Esophagus muscularis mucosa (tissue), 4 donors: ENCODE data around the gene RMDN2. TPM values are rescaled to one million over a fixed set of nuclear protein-coding genes. Genes with fewer than 3 reads are reported as not detected.
A peak's percentile ranks its signal among the peaks of the same experiment; 100 is the strongest.

Source experiments
- DNase-seq: peaks from one replicate; pipeline ENCODE4 v3.0.0-alpha.2; 2017; ENCODE audit errors: extremely low spot score
- H3K27ac ChIP-seq, 4 donors: fragments of 200-600 bp; sonication (generic); replicated peaks in 1 of 4; 1 replicate in 3 of 4; 2 replicates in 1 of 4; pipeline ENCODE4 v1.5.1; 2016 to 2019; ENCODE audit warnings: mild to moderate bottlenecking in 1 of 4
- H3K27me3 ChIP-seq, 4 donors: fragments of 200-600 bp; sonication (generic); one replicate each; pipeline versions ENCODE4 v1.5.1 to v1.6.0; 2016 to 2019
- H3K36me3 ChIP-seq, 4 donors: fragments of 200-600 bp; sonication (generic); one replicate each; pipeline ENCODE4 v1.5.1; 2016 to 2019
- H3K4me1 ChIP-seq, 4 donors: fragments of 200-600 bp; sonication (generic); one replicate each; pipeline ENCODE4 v1.5.1; 2016 to 2019
- H3K4me3 ChIP-seq, 4 donors: fragments of 200-600 bp; sonication (generic); 1 replicate in 2 of 4; 2 replicates in 2 of 4; pipeline ENCODE4 v1.5.1; 2016 to 2019; ENCODE audit warnings: mild to moderate bottlenecking in 4 of 4, moderate library complexity in 1 of 4
- H3K9me3 ChIP-seq, 4 donors: fragments of 200-600 bp; sonication (generic); 1 replicate in 3 of 4; 2 replicates in 1 of 4; pipeline ENCODE4 v1.5.1; 2016 to 2019
- CTCF ChIP-seq, 3 experiments: fragments of 200-600 bp in 2 of 3; fragments of 450-650 bp in 1 of 3; sonication (generic) in 2 of 3; IDR thresholded peaks; one replicate each; pipeline ENCODE4 v1.5.1; 2017 to 2019; ENCODE audit warnings: antibody characterized with exemption in 3 of 3, mild to moderate bottlenecking in 2 of 3, moderate library complexity in 1 of 3
- EP300 ChIP-seq: sonication (generic); formaldehyde crosslinking; IDR thresholded peaks from one replicate; pipeline ENCODE4 v1.6.1; 2017; ENCODE audit warnings: antibody characterized with exemption
- POLR2A ChIP-seq: fragments of 450-650 bp; IDR thresholded peaks from one replicate; pipeline ENCODE4 v1.6.1; 2017; ENCODE audit warnings: antibody characterized with exemption, moderate library complexity, mild to moderate bottlenecking, low read depth
- POLR2AphosphoS5 ChIP-seq, 2 donors: sonication (generic); formaldehyde crosslinking; IDR thresholded peaks; one replicate each; pipeline ENCODE4 v1.6.1; 2017; ENCODE audit warnings: antibody characterized with exemption in 2 of 2
- WGBS: methylation state at CpG from one replicate; pipeline ENCODE4 v1.1.5; 2018; 5-methylcytosine and 5-hydroxymethylcytosine counted together
- intact Hi-C: fragments of 100-400 bp; cut with DNase I; formaldehyde crosslinking; loops from one replicate; pipeline ENCODE4 v1.15.1; 2023
- total RNA-seq, 4 donors: library from RNA; depleted of rRNA; stranded (reverse); fragments of >200 nt; gene quantifications; one replicate each; pipeline versions ENCODE4 v1.1.0 to v1.2.1, GENCODE V29; 2016

Gene RMDN2
- total RNA-seq, 4 donors from 2014 or later, result 11.0 to 22.8 (median 13.2) TPM

- Histone ChIP-seq H3K36me3 (no peaks in the 10 kb centered on the region), H3K27me3 (no peaks in the 10 kb centered on the region), H3K4me1 (peaks cover 0 to 21% (median 18%) of the 10 kb centered on the region in 4 donors), H3K9me3 (no peaks in the 10 kb centered on the region), H3K27ac (peak overlapping the region in 2 of 4 donors; percentile 26 to 34), H3K4me3 (no peak overlapping the region)
- WGBS, result 70% methylated on average over 4 of the region's 4 CpGs
- no peak for DNase-seq
- intact Hi-C loops, result no loop called here
- TF ChIP-seq POLR2AphosphoS5 (IDR thresholded peaks at IDR 0.05), result no peak
- no peak for TF ChIP-seq CTCF (IDR thresholded peaks at IDR 0.05)
- no peak for TF ChIP-seq POLR2A
- no peak for TF ChIP-seq EP300
These were observed 13.7 kb upstream of the RMDN2 start for GRCh38 chr2:37911296-37911873.

GRCh38 chr2:37912056-37912455 is 13.0 kb upstream of the RMDN2 start:
- no peak for DNase-seq
- Histone ChIP-seq H3K36me3 (no peaks in the 10 kb centered on the region), H3K4me1 (peaks cover 3 to 28% (median 23%) of the 10 kb centered on the region in 4 donors), H3K9me3 (no peaks in the 10 kb centered on the region), H3K27me3 (no peaks in the 10 kb centered on the region), H3K27ac (peak overlapping the region in 2 of 4 donors; percentile 26 to 34), H3K4me3 (no peak overlapping the region)
- TF ChIP-seq CTCF (IDR thresholded peaks at IDR 0.05), result no peak
- TF ChIP-seq POLR2A, result no peak
- peak in 1 of 2 donors; percentile 41 for TF ChIP-seq POLR2AphosphoS5 (IDR thresholded peaks at IDR 0.05)
- intact Hi-C loops, result no loop called here
- WGBS, result 74% methylated on average over 1 of the region's 1 CpG

- Histone ChIP-seq H3K36me3 (no peaks in the 10 kb centered on the region), H3K4me3 (no peak overlapping the region), H3K9me3 (no peaks in the 10 kb centered on the region), H3K4me1 (peaks cover 8 to 34% (median 29%) of the 10 kb centered on the region in 4 donors), H3K27me3 (no peaks in the 10 kb centered on the region), H3K27ac (no peak overlapping the region)
- no peak for DNase-seq
- TF ChIP-seq EP300 (no peak), POLR2A (no peak), POLR2AphosphoS5 (IDR thresholded peaks at IDR 0.05) (no peak), CTCF (IDR thresholded peaks at IDR 0.05) (no peak)
- intact Hi-C loops, result no loop called here
- WGBS, result 98% methylated on average over 2 of the region's 2 CpGs
These were observed 12.5 kb upstream of the RMDN2 start for GRCh38 chr2:37912616-37913015.

- no peak for DNase-seq
- TF ChIP-seq CTCF (IDR thresholded peaks at IDR 0.05), result no peak
- no peak for TF ChIP-seq POLR2AphosphoS5 (IDR thresholded peaks at IDR 0.05)
- no peak for TF ChIP-seq POLR2A
- no peak for TF ChIP-seq EP300
- Histone ChIP-seq H3K36me3 (no peaks in the 10 kb centered on the region), H3K27ac (peak overlapping the region in 1 of 4 donors; percentile 79), H3K27me3 (no peaks in the 10 kb centered on the region), H3K4me1 (peaks cover 11 to 46% (median 35%) of the 10 kb centered on the region in 4 donors), H3K4me3 (no peak overlapping the region), H3K9me3 (no peaks in the 10 kb centered on the region)
- WGBS, result 94% methylated on average over 4 of the region's 5 CpGs
- intact Hi-C loops, result no loop called here
These were observed 10.7 kb upstream of the RMDN2 start for GRCh38 chr2:37914340-37914739.

- peak overlapping the region; percentile 73 to 80 (median 78) for H3K27ac ChIP-seq
These were observed 9.3 kb upstream of the RMDN2 start for GRCh38 chr2:37915773-37916172.

More at GRCh38 chr2:37915773-37916172, 9.3 kb upstream of the RMDN2 start:
- no peaks in the 10 kb centered on the region for H3K36me3 ChIP-seq
- no peak overlapping the region for H3K4me3 ChIP-seq
- no peak for DNase-seq
- no peaks in the 10 kb centered on the region for H3K27me3 ChIP-seq
- peaks cover 12 to 53% (median 42%) of the 10 kb centered on the region in 4 donors for H3K4me1 ChIP-seq
- TF ChIP-seq EP300 (no peak), CTCF (IDR thresholded peaks at IDR 0.05) (no peak), POLR2AphosphoS5 (IDR thresholded peaks at IDR 0.05) (no peak), POLR2A (no peak)
- 63% methylated on average over 5 of the region's 5 CpGs for WGBS
- intact Hi-C loops, result no loop called here
- H3K9me3 ChIP-seq, result no peaks in the 10 kb centered on the region
